Stimulated activated CD8-positive, alpha-beta memory T cell treated with anti-CD3 and anti-CD28 coated beads, Interleukin-12 subunit alpha, Interleukin-12 subunit beta, amount 100 ng/mL, for 4 hours (primary cell): ENCODE data around the gene PLXNB3.
"Not testable (repeated sequence)": the region's sequence is repeated elsewhere in the genome, so short reads cannot be mapped to it uniquely, and the experiment has no call there.

Source experiments
- DNase-seq: peaks from one replicate; pipeline ENCODE4 v3.0.0-alpha.2; 2020; ENCODE audit warnings: low read depth

PLXNB3 gene

GRCh38 chrX:153763989-153764755 is at the start of gene PLXNB3:
PLXNB3 (plus strand) TSS chrX:153764249; CDS start chrX:153765536, 1,287 bp downstream.
- peak; percentile 53 for DNase-seq

GRCh38 chrX:153714256-153714655 is 49.8 kb upstream of the PLXNB3 start:
- no peak for DNase-seq

DNA sequence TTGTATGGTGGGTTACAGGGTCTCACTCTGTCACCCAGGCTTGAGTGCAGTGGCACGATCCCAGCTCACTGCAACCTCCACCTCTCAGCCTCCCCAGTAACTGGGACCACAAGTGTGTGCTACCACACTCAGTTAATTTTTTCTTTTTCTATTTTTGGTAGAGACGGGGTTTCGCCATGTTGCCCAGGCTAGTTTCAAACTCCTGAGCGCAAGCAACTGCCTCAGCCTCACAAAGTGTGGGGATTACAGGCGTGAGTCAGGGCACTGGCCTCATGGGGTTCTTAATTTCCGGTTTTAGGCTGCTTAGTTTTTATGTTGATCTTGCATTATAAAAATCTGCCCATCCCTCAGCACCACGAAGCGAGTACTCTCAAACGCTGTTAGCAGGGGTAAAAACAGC is 46.6 kb upstream of the PLXNB3 start:
- no peak for DNase-seq

DNA sequence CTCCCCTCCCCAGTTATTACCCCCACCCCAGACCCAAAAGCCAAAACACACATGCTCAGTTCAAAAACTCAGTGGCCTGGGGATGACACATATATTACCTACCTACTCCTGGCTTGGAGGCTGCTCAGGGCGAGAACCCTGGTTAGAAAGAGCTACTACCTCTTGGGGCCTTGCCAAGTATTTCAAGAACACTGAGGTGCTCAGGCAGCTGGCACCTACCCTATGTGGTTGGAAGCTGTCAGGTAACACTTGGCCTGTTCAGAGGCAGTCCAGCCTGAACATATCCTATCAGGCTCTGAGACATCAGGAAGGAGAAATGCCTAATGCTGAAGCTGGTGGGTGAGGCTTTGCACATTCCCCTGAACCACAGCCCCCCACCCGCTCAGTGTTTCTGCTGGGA is 44.8 kb upstream of the PLXNB3 start:
- DNase-seq, result no peak

- DNase-seq, result no peak
Observed at GRCh38 chrX:153719701-153720100, 44.3 kb upstream of the PLXNB3 start.

DNA sequence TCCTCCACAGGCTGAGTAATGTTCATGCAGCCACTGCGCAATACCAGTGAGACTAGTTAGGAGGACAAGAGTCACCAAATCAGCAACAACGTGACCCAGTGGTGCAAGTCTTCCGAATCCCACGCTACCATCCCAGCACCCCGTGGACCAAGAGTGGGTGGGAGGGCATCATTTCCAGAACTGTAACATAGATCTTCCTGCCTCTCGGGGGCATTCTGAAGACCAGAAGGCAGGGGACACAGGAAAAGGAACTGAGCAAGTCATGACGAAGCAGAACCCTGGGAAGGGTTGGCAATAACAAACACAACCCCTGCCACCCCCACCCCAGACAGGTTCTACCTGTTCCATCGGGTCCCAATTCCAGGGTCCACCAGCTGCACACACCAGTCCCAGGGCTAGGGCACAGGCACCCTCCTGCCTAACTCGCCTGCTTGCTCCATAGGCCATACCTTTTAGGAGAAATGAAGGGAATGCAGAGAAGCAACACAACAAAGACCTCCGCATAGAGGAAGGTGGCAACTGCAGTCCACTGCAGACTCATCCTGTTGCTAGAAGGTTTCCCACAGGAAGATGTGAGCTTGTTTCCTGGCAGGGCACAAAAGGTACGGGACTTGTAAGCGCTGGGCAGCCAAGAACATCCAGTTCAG is 41.2 kb upstream of the PLXNB3 start:
- DNase-seq, result no peak

DNA sequence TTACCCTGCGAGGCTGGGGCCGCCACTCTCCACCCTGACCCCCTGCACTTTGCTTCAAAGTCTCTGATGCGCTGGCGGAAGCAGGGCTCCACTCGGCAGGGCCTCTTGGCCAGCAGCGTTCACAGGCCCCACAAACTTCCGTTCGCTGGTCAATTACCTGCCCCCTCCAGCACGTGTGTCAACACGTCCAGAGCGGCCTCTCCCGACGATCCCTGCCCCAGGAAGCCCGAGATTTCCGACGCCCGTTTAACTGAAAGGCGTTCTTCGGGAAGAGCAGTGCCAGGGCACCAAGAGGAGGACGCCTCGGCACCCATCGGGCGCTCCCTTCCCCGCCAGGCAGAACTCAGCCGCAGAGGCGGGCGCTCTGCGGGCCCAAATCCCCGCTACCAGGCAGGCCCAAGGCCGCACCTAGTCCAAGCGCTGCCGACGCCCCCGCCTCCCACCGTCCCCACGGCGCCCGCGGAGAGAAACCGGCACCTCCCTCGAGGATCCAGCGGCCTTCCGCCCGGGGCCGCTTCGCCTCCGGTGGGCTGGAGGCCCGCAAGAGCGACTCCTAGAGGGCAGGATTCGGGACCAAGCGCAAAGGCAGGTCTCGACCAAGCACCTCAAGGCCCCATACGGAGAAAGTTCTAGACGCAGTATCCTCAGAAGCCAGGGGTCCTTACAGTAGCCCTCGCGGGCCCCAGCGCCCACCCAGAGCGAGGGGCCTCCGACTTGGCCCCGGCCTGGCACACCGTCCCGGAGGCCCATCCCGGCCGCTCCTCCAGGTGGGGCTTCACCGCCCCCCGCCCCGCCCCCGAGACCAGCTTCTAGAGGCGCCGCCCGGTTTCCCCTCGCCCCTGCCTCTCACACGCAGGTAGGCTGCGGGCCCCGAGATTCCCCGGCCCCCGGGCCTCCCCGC is 40.4 kb upstream of the PLXNB3 start:
- DNase-seq, result peak; percentile 21

GRCh38 chrX:153724252-153725038 is 39.6 kb upstream of the PLXNB3 start, which contains the start of the genes ABCD1 and BCAP31:
ABCD1 (plus strand) TSS chrX:153724856; CDS start chrX:153725267, 411 bp downstream.
BCAP31 (minus strand) TSS chrX:153724387; CDS start chrX:153723244, 1,143 bp downstream.
- DNase-seq, result peak; percentile 79

- DNase-seq, result no peak
Observed at GRCh38 chrX:153725039-153725831, 38.8 kb upstream of the PLXNB3 start.

- no peak for DNase-seq
Observed at GRCh38 chrX:153725832-153726285, 38.2 kb upstream of the PLXNB3 start.

- no peak for DNase-seq
Observed at GRCh38 chrX:153726286-153727122, 37.5 kb upstream of the PLXNB3 start.

GRCh38 chrX:153727123-153727931 is 36.7 kb upstream of the PLXNB3 start:
- no peak for DNase-seq

DNA sequence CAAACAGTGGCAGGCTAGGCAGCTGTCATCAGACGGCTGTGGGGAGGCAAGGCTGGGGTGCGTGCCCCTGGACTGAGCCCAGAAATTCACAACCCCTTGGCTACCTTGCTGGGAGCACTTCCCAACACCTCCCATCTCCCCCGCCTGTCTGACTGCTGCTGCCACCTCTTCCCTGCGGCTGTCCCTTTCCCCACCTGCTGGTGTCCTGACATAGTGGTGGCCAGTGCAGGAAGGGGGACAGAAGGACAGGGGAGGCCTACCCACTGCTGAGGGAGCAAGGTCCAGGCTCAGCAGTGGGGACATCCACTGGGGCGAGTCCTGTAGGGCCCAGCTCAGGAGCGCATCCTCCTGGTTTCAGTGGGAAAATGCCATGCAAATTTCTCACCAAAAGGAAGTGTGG is 36.0 kb upstream of the PLXNB3 start:
- DNase-seq, result no peak

DNA sequence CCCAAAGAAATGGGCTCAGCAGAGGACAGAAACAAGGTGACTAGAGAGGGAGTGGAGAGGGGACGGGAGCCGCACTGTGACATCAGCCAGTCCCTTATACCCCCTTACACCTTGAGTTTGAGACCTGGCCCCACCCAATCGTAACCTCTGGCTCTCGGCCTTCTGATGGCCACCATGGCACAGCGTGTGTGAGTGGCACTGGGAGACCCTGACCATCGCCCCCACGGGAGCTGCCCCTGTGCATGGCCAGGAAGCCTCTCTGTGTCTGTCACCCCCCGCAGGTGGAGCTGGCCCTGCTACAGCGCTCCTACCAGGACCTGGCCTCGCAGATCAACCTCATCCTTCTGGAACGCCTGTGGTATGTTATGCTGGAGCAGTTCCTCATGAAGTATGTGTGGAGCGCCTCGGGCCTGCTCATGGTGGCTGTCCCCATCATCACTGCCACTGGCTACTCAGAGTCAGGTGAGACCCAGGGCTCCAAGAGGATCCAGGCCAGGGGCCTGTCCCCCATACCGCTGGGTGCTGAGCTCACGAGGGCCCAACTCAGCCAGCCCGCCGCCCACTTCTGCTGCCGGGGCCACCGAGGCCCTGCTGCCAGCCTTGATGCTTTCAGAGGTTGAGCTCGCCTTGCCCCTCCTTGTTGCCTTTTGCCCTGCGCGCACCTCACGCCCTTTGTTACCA is 35.0 kb upstream of the PLXNB3 start:
- DNase-seq, result no peak

DNA sequence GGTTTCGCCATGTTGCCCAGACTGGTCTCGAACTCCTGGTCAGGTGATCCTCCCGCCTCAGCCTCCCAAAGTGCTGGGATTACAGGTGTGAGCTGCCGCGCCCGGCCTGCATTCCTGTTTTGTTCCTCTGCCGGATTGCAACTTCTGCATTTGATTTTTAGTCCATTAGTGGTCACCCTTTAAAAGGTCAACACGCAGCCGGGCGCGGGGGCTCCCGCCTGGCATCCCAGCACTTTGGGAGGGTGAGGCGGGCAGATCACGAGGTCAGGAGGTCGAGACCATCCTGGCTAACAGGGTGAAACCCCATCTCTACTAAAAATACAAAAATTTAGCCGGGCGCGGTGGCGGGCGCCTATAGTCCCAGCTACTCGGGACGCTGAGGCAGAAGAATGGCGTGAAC is 33.9 kb upstream of the PLXNB3 start:
- not testable (repeated sequence) for DNase-seq

GRCh38 chrX:153731117-153731844 is 32.8 kb upstream of the PLXNB3 start:
- no peak for DNase-seq

DNA sequence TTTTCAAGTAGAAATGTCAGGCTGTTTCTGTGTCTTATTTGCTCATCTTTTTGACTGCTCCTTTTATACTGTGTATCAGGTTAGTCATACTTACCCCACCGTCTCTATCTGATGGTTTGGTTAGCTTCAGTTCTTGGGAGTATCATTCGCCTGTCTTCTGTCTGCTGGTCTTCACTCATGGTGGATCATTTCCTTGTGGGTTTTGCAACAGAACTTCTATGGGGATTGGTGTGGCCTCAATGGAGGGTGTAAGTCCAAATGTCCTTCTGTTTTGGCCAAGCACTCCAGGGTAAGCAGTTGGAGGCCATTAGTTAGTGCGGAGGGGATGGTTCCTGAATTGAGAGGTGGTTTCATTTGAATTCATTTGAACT is 32.2 kb upstream of the PLXNB3 start:
- no peak for DNase-seq

- no peak for DNase-seq
Observed at GRCh38 chrX:153732401-153732800, 31.6 kb upstream of the PLXNB3 start.
